GM12878 (cell line): ENCODE data around the gene PSMB1. TPM values are rescaled to one million over a fixed set of nuclear protein-coding genes. Genes with fewer than 3 reads are reported as not detected.

ENCODE experiments used
- BMI1 ChIP-seq: fragments of 450-650 bp; IDR thresholded peaks from 2 replicates; pipeline ENCODE4 v1.6.1; 2016; ENCODE audit warnings: mild to moderate bottlenecking, moderate library complexity, borderline replicate concordance
- EED ChIP-seq: sonication (generic); IDR thresholded peaks from 2 replicates; pipeline ENCODE4 v1.6.1; 2016; ENCODE audit warnings: antibody characterized with exemption, low read depth
- GABPA ChIP-seq: IDR thresholded peaks from 2 replicates; pipeline ENCODE4 v1.6.1; 2014; ENCODE audit warnings: antibody characterized with exemption, low read depth, mild to moderate bottlenecking, inconsistent platforms
- NR2C1 ChIP-seq: fragments of 450-650 bp; IDR thresholded peaks from 2 replicates; pipeline ENCODE4 v1.6.1; 2017; ENCODE audit warnings: antibody characterized with exemption, mild to moderate bottlenecking, moderate library complexity
- NR2C2 ChIP-seq: IDR thresholded peaks from 2 replicates; pipeline ENCODE4 v1.6.1; 2011; ENCODE audit warnings: borderline replicate concordance, low read depth; ENCODE audit not compliant: control insufficient read depth, insufficient read length
- RAD51 ChIP-seq: fragments of 450-650 bp; IDR thresholded peaks from 2 replicates; pipeline ENCODE4 v1.6.1; 2016; ENCODE audit warnings: moderate library complexity, mild to moderate bottlenecking, inconsistent platforms
- RBBP5 ChIP-seq: fragments of 200-600 bp; sonication (generic); conservative IDR thresholded peaks from 2 replicates; pipeline ENCODE4 v1.6.1; 2016
- RCOR1 ChIP-seq: conservative IDR thresholded peaks from 2 replicates; pipeline ENCODE4 v1.6.1; 2012; ENCODE audit warnings: low read depth, low read length, improper control_type of control experiment
- SIN3A ChIP-seq: IDR thresholded peaks from 2 replicates; pipeline ENCODE4 v1.6.1; 2012; ENCODE audit warnings: low read depth, low read length, improper control_type of control experiment
- SIX5 ChIP-seq: IDR thresholded peaks from 2 replicates; pipeline ENCODE4 v1.6.1; 2011; ENCODE audit warnings: mild to moderate bottlenecking, low read depth, low read length, moderate library complexity; ENCODE audit not compliant: severe bottlenecking
- ZBED1 ChIP-seq: IDR thresholded peaks from 2 replicates; pipeline ENCODE4 v1.6.1; 2016; ENCODE audit warnings: borderline replicate concordance
- ZNF384 ChIP-seq: IDR thresholded peaks from 2 replicates; pipeline ENCODE4 v1.6.1; 2012; ENCODE audit warnings: low read depth, mild to moderate bottlenecking, low read length, improper control_type of control experiment, borderline replicate concordance
- polyA plus RNA-seq, 11 experiments: library from polyadenylated mRNA; depleted of rRNA in 4 of 11; unstranded in 6 of 11; stranded (reverse) in 5 of 11; fragments of >200 nt; fragmentation: Nextera tagmentation in 4 of 11; fragmentation: Illumina TruSeq in 1 of 11; extraction: Ambion mirVana in 4 of 11; extraction: Trizol in 1 of 11; gene quantifications; 1 replicate in 1 of 11; 2 replicates in 10 of 11; pipeline versions ENCODE4 v1.2.1 to v1.2.3, GENCODE V29; 2011 to 2016; ENCODE audit warnings: inconsistent platforms in 2 of 11, missing spikeins in 2 of 11, low read depth in 1 of 11
- total RNA-seq, 4 experiments: library from RNA; depleted of rRNA in 3 of 4; stranded (reverse); fragments of >200 nt in 3 of 4; fragmentation: Illumina TruSeq in 1 of 4; extraction: Trizol in 1 of 4; gene quantifications; 2 replicates each; pipeline versions ENCODE4 v1.2.1 to v1.2.3, GENCODE V29; 2013 to 2021
- TF ChIP-seq, protein P1 (sequence below): IDR thresholded peaks from 2 replicates; pipeline ENCODE4 v1.6.1; 2011; ENCODE audit warnings: borderline replicate concordance, low read depth, mild to moderate bottlenecking, moderate library complexity, low read length; ENCODE audit not compliant: insufficient read depth, poor library complexity, severe bottlenecking
- TF ChIP-seq, protein P2 (sequence below): IDR thresholded peaks from 2 replicates; pipeline ENCODE4 v1.6.1; 2012; ENCODE audit warnings: low read depth, low read length, improper control_type of control experiment
- TF ChIP-seq, protein P3 (sequence below): IDR thresholded peaks from 2 replicates; pipeline ENCODE4 v1.6.1; 2012; ENCODE audit warnings: low read depth, low read length, improper control_type of control experiment
- TF ChIP-seq, protein P4 (sequence below): fragments of 450-650 bp; IDR thresholded peaks from 2 replicates; pipeline ENCODE4 v1.6.1; 2018; ENCODE audit warnings: mild to moderate bottlenecking, low read depth, moderate library complexity; ENCODE audit not compliant: partially characterized antibody
- TF ChIP-seq, protein P5 (sequence below): fragments of 450-650 bp; formaldehyde crosslinking; IDR thresholded peaks from 2 replicates; pipeline ENCODE4 v1.4.0; 2020; ENCODE audit warnings: mild to moderate bottlenecking, moderate library complexity
- TF ChIP-seq, protein P6 (sequence below): fragments of 150-350 bp; IDR thresholded peaks from 2 replicates; pipeline ENCODE4 v1.6.1; 2016; ENCODE audit warnings: low read depth, low read length

Gene PSMB1
- total and polyA plus RNA-seq, 10 of the 15 experiments (the other 5 are each of a cell fraction or from before 2014, with no cell fraction given) = 208 to 1,317 (median 508) TPM

DNA sequence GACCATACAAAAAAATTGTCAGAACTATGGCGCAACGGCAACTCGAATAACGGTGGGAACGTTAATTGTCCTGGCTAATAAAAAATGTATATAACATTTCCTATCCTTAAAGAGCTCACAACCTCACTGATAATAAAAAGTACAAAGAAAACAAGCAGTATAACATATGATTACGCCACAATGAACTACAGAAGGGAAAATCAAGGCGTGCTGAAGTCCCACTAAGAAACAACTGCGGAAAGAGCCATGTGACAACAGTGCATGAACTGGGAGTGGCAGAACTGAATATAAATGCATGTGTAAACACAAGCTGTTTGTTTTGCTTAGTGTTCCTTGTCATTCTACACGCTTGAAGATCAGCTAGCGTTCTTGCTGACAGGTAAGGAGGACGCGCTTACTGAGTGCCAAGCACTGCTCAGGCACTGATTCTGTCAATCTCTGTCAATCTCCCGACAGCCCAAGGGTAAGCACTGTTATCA is 466 bp upstream of the PSMB1 start (continued):
- TF ChIP-seq ZNF384 = no peak
- TF ChIP-seq GABPA = no peak
- no peak for TF ChIP-seq NR2C1
- TF ChIP-seq, protein P1, sequence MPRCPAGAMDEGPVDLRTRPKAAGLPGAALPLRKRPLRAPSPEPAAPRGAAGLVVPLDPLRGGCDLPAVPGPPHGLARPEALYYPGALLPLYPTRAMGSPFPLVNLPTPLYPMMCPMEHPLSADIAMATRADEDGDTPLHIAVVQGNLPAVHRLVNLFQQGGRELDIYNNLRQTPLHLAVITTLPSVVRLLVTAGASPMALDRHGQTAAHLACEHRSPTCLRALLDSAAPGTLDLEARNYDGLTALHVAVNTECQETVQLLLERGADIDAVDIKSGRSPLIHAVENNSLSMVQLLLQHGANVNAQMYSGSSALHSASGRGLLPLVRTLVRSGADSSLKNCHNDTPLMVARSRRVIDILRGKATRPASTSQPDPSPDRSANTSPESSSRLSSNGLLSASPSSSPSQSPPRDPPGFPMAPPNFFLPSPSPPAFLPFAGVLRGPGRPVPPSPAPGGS = no peak
- no peak for TF ChIP-seq SIX5
- TF ChIP-seq, protein P2, sequence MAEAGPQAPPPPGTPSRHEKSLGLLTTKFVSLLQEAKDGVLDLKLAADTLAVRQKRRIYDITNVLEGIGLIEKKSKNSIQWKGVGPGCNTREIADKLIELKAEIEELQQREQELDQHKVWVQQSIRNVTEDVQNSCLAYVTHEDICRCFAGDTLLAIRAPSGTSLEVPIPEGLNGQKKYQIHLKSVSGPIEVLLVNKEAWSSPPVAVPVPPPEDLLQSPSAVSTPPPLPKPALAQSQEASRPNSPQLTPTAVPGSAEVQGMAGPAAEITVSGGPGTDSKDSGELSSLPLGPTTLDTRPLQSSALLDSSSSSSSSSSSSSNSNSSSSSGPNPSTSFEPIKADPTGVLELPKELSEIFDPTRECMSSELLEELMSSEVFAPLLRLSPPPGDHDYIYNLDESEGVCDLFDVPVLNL = no peak
- TF ChIP-seq, protein P3, sequence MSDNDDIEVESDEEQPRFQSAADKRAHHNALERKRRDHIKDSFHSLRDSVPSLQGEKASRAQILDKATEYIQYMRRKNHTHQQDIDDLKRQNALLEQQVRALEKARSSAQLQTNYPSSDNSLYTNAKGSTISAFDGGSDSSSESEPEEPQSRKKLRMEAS = 0 out of 2 replicates have a peak, but pooled peaks have one; percentile 18
- TF ChIP-seq, protein P4, sequence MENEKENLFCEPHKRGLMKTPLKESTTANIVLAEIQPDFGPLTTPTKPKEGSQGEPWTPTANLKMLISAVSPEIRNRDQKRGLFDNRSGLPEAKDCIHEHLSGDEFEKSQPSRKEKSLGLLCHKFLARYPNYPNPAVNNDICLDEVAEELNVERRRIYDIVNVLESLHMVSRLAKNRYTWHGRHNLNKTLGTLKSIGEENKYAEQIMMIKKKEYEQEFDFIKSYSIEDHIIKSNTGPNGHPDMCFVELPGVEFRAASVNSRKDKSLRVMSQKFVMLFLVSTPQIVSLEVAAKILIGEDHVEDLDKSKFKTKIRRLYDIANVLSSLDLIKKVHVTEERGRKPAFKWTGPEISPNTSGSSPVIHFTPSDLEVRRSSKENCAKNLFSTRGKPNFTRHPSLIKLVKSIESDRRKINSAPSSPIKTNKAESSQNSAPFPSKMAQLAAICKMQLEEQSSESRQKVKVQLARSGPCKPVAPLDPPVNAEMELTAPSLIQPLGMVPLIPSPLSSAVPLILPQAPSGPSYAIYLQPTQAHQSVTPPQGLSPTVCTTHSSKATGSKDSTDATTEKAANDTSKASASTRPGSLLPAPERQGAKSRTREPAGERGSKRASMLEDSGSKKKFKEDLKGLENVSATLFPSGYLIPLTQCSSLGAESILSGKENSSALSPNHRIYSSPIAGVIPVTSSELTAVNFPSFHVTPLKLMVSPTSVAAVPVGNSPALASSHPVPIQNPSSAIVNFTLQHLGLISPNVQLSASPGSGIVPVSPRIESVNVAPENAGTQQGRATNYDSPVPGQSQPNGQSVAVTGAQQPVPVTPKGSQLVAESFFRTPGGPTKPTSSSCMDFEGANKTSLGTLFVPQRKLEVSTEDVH = no peak
- no peak for TF ChIP-seq BMI1
- TF ChIP-seq ZBED1 = no peak
- no peak for TF ChIP-seq EED
- no peak for TF ChIP-seq RCOR1
- TF ChIP-seq SIN3A = no peak; the same call in 1 of the 2 replicates
- TF ChIP-seq, protein P5, sequence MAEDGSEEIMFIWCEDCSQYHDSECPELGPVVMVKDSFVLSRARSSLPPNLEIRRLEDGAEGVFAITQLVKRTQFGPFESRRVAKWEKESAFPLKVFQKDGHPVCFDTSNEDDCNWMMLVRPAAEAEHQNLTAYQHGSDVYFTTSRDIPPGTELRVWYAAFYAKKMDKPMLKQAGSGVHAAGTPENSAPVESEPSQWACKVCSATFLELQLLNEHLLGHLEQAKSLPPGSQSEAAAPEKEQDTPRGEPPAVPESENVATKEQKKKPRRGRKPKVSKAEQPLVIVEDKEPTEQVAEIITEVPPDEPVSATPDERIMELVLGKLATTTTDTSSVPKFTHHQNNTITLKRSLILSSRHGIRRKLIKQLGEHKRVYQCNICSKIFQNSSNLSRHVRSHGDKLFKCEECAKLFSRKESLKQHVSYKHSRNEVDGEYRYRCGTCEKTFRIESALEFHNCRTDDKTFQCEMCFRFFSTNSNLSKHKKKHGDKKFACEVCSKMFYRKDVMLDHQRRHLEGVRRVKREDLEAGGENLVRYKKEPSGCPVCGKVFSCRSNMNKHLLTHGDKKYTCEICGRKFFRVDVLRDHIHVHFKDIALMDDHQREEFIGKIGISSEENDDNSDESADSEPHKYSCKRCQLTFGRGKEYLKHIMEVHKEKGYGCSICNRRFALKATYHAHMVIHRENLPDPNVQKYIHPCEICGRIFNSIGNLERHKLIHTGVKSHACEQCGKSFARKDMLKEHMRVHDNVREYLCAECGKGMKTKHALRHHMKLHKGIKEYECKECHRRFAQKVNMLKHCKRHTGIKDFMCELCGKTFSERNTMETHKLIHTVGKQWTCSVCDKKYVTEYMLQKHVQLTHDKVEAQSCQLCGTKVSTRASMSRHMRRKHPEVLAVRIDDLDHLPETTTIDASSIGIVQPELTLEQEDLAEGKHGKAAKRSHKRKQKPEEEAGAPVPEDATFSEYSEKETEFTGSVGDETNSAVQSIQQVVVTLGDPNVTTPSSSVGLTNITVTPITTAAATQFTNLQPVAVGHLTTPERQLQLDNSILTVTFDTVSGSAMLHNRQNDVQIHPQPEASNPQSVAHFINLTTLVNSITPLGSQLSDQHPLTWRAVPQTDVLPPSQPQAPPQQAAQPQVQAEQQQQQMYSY = no peak
- no peak for TF ChIP-seq NR2C2
- TF ChIP-seq RBBP5 = no peak
- TF ChIP-seq RAD51 = peak; percentile 67
- TF ChIP-seq, protein P6, sequence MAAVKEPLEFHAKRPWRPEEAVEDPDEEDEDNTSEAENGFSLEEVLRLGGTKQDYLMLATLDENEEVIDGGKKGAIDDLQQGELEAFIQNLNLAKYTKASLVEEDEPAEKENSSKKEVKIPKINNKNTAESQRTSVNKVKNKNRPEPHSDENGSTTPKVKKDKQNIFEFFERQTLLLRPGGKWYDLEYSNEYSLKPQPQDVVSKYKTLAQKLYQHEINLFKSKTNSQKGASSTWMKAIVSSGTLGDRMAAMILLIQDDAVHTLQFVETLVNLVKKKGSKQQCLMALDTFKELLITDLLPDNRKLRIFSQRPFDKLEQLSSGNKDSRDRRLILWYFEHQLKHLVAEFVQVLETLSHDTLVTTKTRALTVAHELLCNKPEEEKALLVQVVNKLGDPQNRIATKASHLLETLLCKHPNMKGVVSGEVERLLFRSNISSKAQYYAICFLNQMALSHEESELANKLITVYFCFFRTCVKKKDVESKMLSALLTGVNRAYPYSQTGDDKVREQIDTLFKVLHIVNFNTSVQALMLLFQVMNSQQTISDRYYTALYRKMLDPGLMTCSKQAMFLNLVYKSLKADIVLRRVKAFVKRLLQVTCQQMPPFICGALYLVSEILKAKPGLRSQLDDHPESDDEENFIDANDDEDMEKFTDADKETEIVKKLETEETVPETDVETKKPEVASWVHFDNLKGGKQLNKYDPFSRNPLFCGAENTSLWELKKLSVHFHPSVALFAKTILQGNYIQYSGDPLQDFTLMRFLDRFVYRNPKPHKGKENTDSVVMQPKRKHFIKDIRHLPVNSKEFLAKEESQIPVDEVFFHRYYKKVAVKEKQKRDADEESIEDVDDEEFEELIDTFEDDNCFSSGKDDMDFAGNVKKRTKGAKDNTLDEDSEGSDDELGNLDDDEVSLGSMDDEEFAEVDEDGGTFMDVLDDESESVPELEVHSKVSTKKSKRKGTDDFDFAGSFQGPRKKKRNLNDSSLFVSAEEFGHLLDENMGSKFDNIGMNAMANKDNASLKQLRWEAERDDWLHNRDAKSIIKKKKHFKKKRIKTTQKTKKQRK = no peak
